ENCODE measurements around the gene POLN. TPM values are rescaled to one million over a fixed set of nuclear protein-coding genes. Genes with fewer than 3 reads are reported as not detected.

The POLN gene
- total RNA-seq, 1 experiment from 2014 or later = 1.3 TPM

- TF ChIP-seq, protein P1, sequence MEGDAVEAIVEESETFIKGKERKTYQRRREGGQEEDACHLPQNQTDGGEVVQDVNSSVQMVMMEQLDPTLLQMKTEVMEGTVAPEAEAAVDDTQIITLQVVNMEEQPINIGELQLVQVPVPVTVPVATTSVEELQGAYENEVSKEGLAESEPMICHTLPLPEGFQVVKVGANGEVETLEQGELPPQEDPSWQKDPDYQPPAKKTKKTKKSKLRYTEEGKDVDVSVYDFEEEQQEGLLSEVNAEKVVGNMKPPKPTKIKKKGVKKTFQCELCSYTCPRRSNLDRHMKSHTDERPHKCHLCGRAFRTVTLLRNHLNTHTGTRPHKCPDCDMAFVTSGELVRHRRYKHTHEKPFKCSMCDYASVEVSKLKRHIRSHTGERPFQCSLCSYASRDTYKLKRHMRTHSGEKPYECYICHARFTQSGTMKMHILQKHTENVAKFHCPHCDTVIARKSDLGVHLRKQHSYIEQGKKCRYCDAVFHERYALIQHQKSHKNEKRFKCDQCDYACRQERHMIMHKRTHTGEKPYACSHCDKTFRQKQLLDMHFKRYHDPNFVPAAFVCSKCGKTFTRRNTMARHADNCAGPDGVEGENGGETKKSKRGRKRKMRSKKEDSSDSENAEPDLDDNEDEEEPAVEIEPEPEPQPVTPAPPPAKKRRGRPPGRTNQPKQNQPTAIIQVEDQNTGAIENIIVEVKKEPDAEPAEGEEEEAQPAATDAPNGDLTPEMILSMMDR (conservative IDR thresholded peaks at IDR 0.05) = no peak
- TF ChIP-seq EZH2 (IDR thresholded peaks at IDR 0.05; ENCODE audit: low read depth) = no peak
- Histone ChIP-seq H3K4me3 (no peak overlapping the region), H3K4me2 (no peak overlapping the region), H3K36me3 (ENCODE audit: low read depth) (no peaks in the 10 kb centered on the region), H4K20me1 (ENCODE audit: insufficient read depth) (no peaks in the 10 kb centered on the region; the same call in 1 of the 2 replicates), H3F3A (ENCODE audit: insufficient read depth, low read depth) (no peaks in the 10 kb centered on the region; the same call in 1 of the 2 replicates), H3K27me3 (ENCODE audit: insufficient read depth, low read depth) (no peaks in the 10 kb centered on the region), H2AFZ (no peak overlapping the region), H3K79me2 (ENCODE audit: low read depth) (no peaks in the 10 kb centered on the region), H3K27ac (no peak overlapping the region), H3K4me1 (replicated peaks; ENCODE audit: insufficient read depth) (no peaks in the 10 kb centered on the region), H3K9me2 (ENCODE audit: insufficient read depth) (no peaks in the 10 kb centered on the region), H3K9me3 (ENCODE audit: insufficient read depth, low read depth) (no peaks in the 10 kb centered on the region)
- POLR2A ChIA-PET (ENCODE audit: unreplicated experiment) = no interaction called here
- no TSS peak for BruUV-seq (replicated peaks)
- no peak for DNase-seq
- intact Hi-C loops (cut with micrococcal nuclease; ENCODE audit: unreplicated experiment) = no loop called here
- CTCF ChIA-PET = no interaction called here
Observed at GRCh38 chr4:2248821-2249261, 6.9 kb upstream of the POLN start.

GRCh38 chr4:2248044-2248780 is 6.3 kb upstream of the POLN start:
- no peaks in the 10 kb centered on the region for H3K9me2 ChIP-seq (ENCODE audit: insufficient read depth)
- H4K20me1 ChIP-seq (ENCODE audit: insufficient read depth) = no peaks in the 10 kb centered on the region
- H3K79me2 ChIP-seq (ENCODE audit: low read depth) = no peaks in the 10 kb centered on the region
- H3K36me3 ChIP-seq (ENCODE audit: low read depth) = no peaks in the 10 kb centered on the region
- TF ChIP-seq, protein P1 (conservative IDR thresholded peaks at IDR 0.05) = no peak
- no peak for TF ChIP-seq EZH2 (IDR thresholded peaks at IDR 0.05; ENCODE audit: low read depth)
- H3K27me3 ChIP-seq (ENCODE audit: insufficient read depth, low read depth) = no peaks in the 10 kb centered on the region
- no peaks in the 10 kb centered on the region for H3K9me3 ChIP-seq (ENCODE audit: insufficient read depth, low read depth)
- no peak overlapping the region for H3K4me3 ChIP-seq
- DNase-seq = no peak
- peaks cover 6% of the 10 kb centered on the region; the same call in 1 of the 2 replicates for H3F3A ChIP-seq (ENCODE audit: insufficient read depth, low read depth)
- H3K4me1 ChIP-seq (replicated peaks; ENCODE audit: insufficient read depth) = no peaks in the 10 kb centered on the region
- ChIA-PET POLR2A (ENCODE audit: unreplicated experiment) (no interaction called here), CTCF (interaction anchor here (0.6 kb wide), 1 partner anchor 593 kb away, joined by 7 read pairs; no protein-coding TSS in a partner anchor)
- H3K27ac ChIP-seq = no peak overlapping the region
- intact Hi-C loops (cut with micrococcal nuclease; ENCODE audit: unreplicated experiment) = no loop called here
- no peak overlapping the region for H2AFZ ChIP-seq
- H3K4me2 ChIP-seq = no peak overlapping the region
- no TSS peak for BruUV-seq (replicated peaks)

- POLR2A ChIA-PET (ENCODE audit: unreplicated experiment) = no interaction called here
- intact Hi-C loops (cut with micrococcal nuclease; ENCODE audit: unreplicated experiment) = no loop called here
- Histone ChIP-seq H3K36me3 (ENCODE audit: low read depth) (no peaks in the 10 kb centered on the region), H2AFZ (no peak overlapping the region), H3K4me3 (no peak overlapping the region), H3K9me3 (ENCODE audit: insufficient read depth, low read depth) (no peaks in the 10 kb centered on the region), H3K27ac (no peak overlapping the region), H3K79me2 (ENCODE audit: low read depth) (no peaks in the 10 kb centered on the region), H4K20me1 (ENCODE audit: insufficient read depth) (no peaks in the 10 kb centered on the region), H3K27me3 (ENCODE audit: insufficient read depth, low read depth) (no peaks in the 10 kb centered on the region), H3K4me1 (replicated peaks; ENCODE audit: insufficient read depth) (no peaks in the 10 kb centered on the region), H3K4me2 (no peak overlapping the region), H3F3A (ENCODE audit: insufficient read depth, low read depth) (peaks cover 7% of the 10 kb centered on the region; the same call in 1 of the 2 replicates), H3K9me2 (ENCODE audit: insufficient read depth) (no peaks in the 10 kb centered on the region)
- DNase-seq = no peak
- no peak for TF ChIP-seq EZH2 (IDR thresholded peaks at IDR 0.05; ENCODE audit: low read depth)
- TF ChIP-seq, protein P1 (conservative IDR thresholded peaks at IDR 0.05) = no peak
- CTCF ChIA-PET = no interaction called here
- BruUV-seq (replicated peaks) = no TSS peak
Observed at GRCh38 chr4:2247128-2248043, 5.5 kb upstream of the POLN start.

Measured in PC-9 (cell line).